Bronchial epithelial cell (primary cell): ENCODE measurements around the gene VSIG4. TPM values are rescaled to one million over a fixed set of nuclear protein-coding genes. Genes with fewer than 3 reads are reported as not detected.
"Not testable (repeated sequence)": the region's sequence is repeated elsewhere in the genome, so short reads cannot be mapped to it uniquely, and the experiment has no call there.

Experiments used
- DNase-seq: peaks from one replicate; pipeline ENCODE4 v3.0.0-alpha.2; 2010; ENCODE audit warnings: low read depth
- FAIRE-seq: peaks from 2 replicates; lab custom pipeline; 2011; peaks lifted over from hg19 to GRCh38; lab: Jason Lieb, UNC
- H3K27me3 ChIP-seq: 2 replicates; pipeline ENCODE4 v1.5.1; 2011; ENCODE audit warnings: low read length; ENCODE audit not compliant: control insufficient read depth, insufficient read depth
- H3K36me3 ChIP-seq: 2 replicates; pipeline ENCODE4 v1.5.1; 2011; ENCODE audit warnings: low read length; ENCODE audit not compliant: control insufficient read depth, insufficient read depth
- H3K4me3 ChIP-seq: 2 replicates; pipeline ENCODE4 v1.5.1; 2011; ENCODE audit warnings: mild to moderate bottlenecking, low read depth, low read length, control low read depth
- total RNA-seq: library from RNA; depleted of rRNA; stranded (reverse); fragments of >200 nt; gene quantifications from 2 replicates; pipeline ENCODE4 v1.2.1, GENCODE V29; 2014
- TF ChIP-seq, protein P1 (sequence below): IDR thresholded peaks from 2 replicates; pipeline ENCODE4 v1.5.1; 2011; ENCODE audit warnings: mild to moderate bottlenecking, moderate library complexity, low read length, control low read depth, inconsistent platforms; ENCODE audit not compliant: insufficient read depth, severe bottlenecking

VSIG4 gene
- total RNA-seq, 1 donor from 2014 or later, result not detected

DNA sequence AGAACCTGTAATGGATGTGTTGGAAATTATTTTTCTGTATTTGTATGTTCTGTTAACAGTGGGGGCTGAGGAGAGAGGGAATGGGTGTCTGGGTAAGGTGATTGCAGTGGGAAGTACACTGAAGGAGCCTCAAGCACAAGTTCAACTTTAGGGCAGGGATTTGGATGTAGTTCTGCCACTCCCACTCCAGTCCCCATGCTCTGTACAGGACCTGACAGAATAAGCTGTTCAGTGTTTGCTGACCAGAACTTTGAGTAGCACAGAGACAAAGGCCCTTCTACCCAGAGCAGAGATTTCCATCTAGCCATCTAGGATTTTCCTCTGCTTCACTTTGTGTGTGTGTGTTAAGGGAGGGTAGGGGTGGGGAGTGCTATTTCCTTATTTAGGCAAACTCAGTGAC, 49.2 kb downstream of the VSIG4 start:
- TF ChIP-seq, protein P1, sequence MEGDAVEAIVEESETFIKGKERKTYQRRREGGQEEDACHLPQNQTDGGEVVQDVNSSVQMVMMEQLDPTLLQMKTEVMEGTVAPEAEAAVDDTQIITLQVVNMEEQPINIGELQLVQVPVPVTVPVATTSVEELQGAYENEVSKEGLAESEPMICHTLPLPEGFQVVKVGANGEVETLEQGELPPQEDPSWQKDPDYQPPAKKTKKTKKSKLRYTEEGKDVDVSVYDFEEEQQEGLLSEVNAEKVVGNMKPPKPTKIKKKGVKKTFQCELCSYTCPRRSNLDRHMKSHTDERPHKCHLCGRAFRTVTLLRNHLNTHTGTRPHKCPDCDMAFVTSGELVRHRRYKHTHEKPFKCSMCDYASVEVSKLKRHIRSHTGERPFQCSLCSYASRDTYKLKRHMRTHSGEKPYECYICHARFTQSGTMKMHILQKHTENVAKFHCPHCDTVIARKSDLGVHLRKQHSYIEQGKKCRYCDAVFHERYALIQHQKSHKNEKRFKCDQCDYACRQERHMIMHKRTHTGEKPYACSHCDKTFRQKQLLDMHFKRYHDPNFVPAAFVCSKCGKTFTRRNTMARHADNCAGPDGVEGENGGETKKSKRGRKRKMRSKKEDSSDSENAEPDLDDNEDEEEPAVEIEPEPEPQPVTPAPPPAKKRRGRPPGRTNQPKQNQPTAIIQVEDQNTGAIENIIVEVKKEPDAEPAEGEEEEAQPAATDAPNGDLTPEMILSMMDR, result no peak
- FAIRE-seq, result peak; percentile 66
- no peak overlapping the region for H3K4me3 ChIP-seq
- no peaks in the 10 kb centered on the region for H3K27me3 ChIP-seq
- no peak for DNase-seq
- H3K36me3 ChIP-seq, result no peaks in the 10 kb centered on the region

DNA sequence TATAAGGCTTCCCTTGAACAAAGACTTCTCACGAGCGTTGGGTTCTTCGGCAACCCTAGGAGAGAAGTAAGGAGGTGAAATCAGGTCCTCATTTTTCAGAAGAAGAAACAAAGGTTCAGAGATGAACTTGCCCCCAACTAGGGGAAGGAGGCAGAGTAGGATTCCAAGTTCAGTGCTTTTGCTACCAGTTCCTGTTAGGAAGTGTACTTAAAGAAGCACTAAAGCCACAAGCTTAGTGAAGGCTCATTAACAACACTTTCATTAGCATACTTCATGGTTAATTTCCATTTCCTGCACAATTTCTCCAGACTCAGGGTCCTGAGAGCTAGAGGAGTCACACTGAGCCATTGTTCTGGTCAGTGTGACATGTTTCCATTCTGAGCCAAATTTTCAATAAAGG, 52.1 kb downstream of the VSIG4 start:
- Histone ChIP-seq H3K36me3 (no peaks in the 10 kb centered on the region), H3K4me3 (no peak overlapping the region), H3K27me3 (no peaks in the 10 kb centered on the region)
- FAIRE-seq (no peak), DNase-seq (no peak)
- TF ChIP-seq, protein P1, result no peak

DNA sequence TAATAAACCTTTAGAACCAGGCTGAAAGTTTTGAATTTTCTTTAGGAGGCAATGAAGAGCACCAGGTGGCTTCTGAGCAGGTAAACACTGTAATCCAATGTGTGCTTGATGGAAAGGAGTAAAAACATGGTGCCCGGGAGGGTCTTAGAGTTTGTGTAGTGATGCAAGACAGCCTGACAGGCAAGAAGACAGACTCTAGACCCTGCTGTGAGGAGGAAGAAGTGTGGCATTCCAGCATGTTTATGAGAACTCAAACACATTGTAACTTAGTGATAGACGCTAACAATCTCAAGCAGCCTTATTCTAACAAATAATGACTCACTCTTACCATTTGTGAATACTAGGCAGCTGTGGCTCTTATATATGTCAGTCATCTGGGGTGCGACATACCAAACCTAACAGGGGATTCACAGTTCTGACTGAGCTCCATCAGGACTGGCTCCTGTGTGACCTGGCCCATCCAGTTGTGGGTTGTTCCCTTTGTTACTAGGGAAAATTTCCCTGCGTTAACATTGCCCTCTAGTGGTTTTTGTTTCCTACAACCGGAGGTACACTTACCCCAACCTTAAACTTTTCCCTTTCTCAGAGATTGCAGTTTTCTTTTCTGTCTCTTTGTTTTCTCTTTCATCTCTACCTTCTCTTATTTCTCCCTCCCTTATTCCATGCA, 53.8 kb downstream of the VSIG4 start:
- no peaks in the 10 kb centered on the region for H3K27me3 ChIP-seq
- DNase-seq (peak; percentile 79), FAIRE-seq (peak; percentile 96)
- TF ChIP-seq, protein P1, result peak; percentile 46
- H3K4me3 ChIP-seq, result no peak overlapping the region
- H3K36me3 ChIP-seq, result no peaks in the 10 kb centered on the region

DNA sequence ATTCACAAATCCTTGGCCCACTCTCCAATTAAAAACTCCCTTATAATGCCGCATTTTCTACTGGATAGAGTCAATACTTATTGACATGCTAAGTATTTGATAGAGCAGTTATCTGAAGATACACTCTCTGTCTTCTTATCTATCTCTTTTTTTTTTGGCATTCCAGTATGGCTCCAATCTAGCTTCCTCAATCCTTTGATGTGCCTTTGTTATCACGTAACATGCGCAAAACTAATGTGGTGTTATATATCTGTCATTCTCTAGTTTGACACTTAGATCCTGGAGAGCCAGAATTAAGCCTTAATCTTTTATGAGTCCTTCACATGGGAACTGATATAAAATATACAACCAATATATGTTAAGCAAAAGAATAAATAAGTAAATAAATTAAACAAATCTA, 54.7 kb downstream of the VSIG4 start:
- FAIRE-seq, result no peak
- DNase-seq, result no peak
- Histone ChIP-seq H3K27me3 (no peaks in the 10 kb centered on the region), H3K36me3 (no peaks in the 10 kb centered on the region), H3K4me3 (no peak overlapping the region)
- TF ChIP-seq, protein P1, result no peak

DNA sequence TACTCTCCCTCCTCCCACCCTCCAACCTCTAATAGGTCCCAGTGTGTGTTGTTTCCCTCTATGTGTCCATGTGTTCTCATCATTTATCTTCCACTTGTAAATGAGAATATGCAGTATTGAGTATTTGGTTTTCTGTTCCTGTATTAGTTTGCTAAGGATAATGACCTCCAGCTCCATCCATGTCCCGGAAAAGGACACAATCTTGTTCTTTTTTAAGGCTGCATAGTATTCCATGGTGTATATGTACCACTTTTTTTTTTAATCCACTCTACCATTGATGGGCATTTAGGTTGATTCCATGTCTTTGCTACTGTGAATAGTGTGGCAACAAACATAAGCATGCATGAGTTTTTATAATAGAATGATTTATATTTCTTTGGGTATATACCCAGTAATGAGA, 62.7 kb downstream of the VSIG4 start:
- H3K36me3 ChIP-seq, FAIRE-seq, H3K4me3 ChIP-seq, DNase-seq, H3K27me3 ChIP-seq: not testable (repeated sequence)

DNA sequence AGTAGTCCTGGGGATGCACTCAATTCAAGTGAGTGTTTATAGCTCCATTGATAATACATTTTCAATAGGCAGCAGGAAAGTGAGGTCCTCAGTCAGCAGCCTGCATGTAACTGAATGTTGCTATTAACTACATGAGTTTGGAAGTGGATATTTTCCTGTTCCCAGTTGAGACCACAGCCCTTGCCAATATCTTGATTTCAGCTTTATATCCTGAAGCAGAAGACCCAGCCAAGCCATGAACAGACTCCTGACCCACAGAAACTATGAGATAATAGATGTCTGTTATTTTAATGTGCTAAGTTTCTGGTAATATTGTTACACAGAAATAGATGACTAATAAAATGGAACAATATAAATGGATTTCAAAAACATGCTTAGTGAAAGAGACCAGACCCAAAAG, 63.7 kb downstream of the VSIG4 start:
- H3K4me3 ChIP-seq, result no peak overlapping the region
- DNase-seq (no peak), FAIRE-seq (no peak)
- H3K27me3 ChIP-seq, result no peaks in the 10 kb centered on the region
- H3K36me3 ChIP-seq, result no peaks in the 10 kb centered on the region
- TF ChIP-seq, protein P1, result no peak

DNA sequence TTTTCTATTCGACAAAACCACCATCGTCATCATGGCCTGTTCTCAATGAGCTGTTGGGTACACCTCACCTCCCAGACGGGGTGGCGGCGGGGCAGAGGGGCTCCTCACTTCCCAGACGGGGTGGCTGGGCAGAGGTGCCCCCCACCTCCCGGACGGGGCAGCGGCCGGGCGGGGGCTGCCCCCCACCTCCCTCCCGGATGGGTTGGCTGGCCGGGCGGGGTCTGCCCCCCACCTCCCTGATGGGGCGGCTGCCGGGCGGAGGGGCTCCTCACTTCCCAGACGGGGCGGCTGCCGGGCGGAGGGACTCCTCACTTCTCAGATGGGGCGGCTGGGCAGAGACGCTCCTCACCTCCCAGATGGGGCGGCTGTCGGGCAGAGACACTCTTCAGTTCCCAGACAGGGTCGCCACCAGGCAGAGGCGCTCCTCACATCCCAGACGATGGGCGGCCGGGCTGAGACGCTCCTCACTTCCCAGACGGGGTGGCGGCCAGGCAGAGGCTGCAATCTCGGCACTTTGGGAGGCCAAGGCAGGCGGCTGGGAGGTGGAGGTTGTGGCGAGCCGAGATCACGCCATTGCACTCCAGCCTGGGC, 64.6 kb downstream of the VSIG4 start:
- not testable (repeated sequence) for DNase-seq, H3K4me3 ChIP-seq, FAIRE-seq, H3K36me3 ChIP-seq, H3K27me3 ChIP-seq
